SK-N-SH treated with all-trans-retinoic acid at 6 μM for 48 hours (cell line): ENCODE data around the gene STMN1.

Source experiments
- ATAC-seq: fragments of 200-7000 bp; cut with Tn5 transposase; 3 replicates; pipeline ENCODE4 v1.9.1; 2020; ENCODE audit warnings: mild to moderate bottlenecking, moderate library complexity
- ARNTL ChIP-seq: fragments of 450-650 bp; formaldehyde crosslinking; IDR thresholded peaks from 2 replicates; pipeline ENCODE4 v1.5.0; 2020; ENCODE audit warnings: low read depth, mild to moderate bottlenecking, moderate library complexity, borderline replicate concordance
- BACH2 ChIP-seq: fragments of 250-450 bp; sonication (Bioruptor Pico); IDR thresholded peaks from 2 replicates; pipeline ENCODE4 v1.9.0; 2021; ENCODE audit warnings: mild to moderate bottlenecking, borderline replicate concordance
- CREB5 ChIP-seq: fragments of 250-450 bp; sonication (Bioruptor Pico); IDR thresholded peaks from 2 replicates; pipeline ENCODE4 v1.5.1; 2020; ENCODE audit warnings: low read depth, mild to moderate bottlenecking, moderate library complexity
- CSDC2 ChIP-seq: fragments of 250-450 bp; sonication (Bioruptor Pico); IDR thresholded peaks from 2 replicates; pipeline ENCODE4 v1.5.0; 2020; ENCODE audit warnings: mild to moderate bottlenecking, moderate library complexity
- ESRRG ChIP-seq: fragments of 250-450 bp; sonication (Bioruptor Pico); IDR thresholded peaks from 2 replicates; pipeline ENCODE4 v1.6.1; 2021; ENCODE audit warnings: mild to moderate bottlenecking
- GLIS3 ChIP-seq: fragments of 250-450 bp; sonication (Bioruptor Pico); IDR thresholded peaks from 2 replicates; pipeline ENCODE4 v1.5.0; 2020; ENCODE audit warnings: mild to moderate bottlenecking, moderate library complexity
- ISL1 ChIP-seq: fragments of 250-450 bp; sonication (Bioruptor Pico); IDR thresholded peaks from 2 replicates; pipeline ENCODE4 v2.1.2; 2022; ENCODE audit warnings: mild to moderate bottlenecking, moderate library complexity
- OSR1 ChIP-seq: fragments of 250-450 bp; sonication (Bioruptor Pico); IDR thresholded peaks from 2 replicates; pipeline ENCODE4 v1.8.0; 2022; ENCODE audit warnings: moderate library complexity, mild to moderate bottlenecking, inconsistent platforms
- PATZ1 ChIP-seq: fragments of 250-450 bp; sonication (Bioruptor Pico); IDR thresholded peaks from 2 replicates; pipeline ENCODE4 v1.8.0; 2020; ENCODE audit warnings: mild to moderate bottlenecking, moderate library complexity, borderline replicate concordance
- POU6F1 ChIP-seq: fragments of 250-450 bp; sonication (Bioruptor Pico); IDR thresholded peaks from 2 replicates; pipeline ENCODE4 v1.8.0; 2021; ENCODE audit warnings: low read depth, mild to moderate bottlenecking, moderate library complexity, borderline replicate concordance
- PPARA ChIP-seq: fragments of 250-450 bp; sonication (Bioruptor Pico); IDR thresholded peaks from 2 replicates; pipeline ENCODE4 v1.5.0; 2020; ENCODE audit warnings: mild to moderate bottlenecking, borderline replicate concordance
- SNAI2 ChIP-seq: fragments of 250-450 bp; sonication (Bioruptor Pico); IDR thresholded peaks from 2 replicates; pipeline ENCODE4 v1.5.0; 2020; ENCODE audit warnings: mild to moderate bottlenecking, moderate library complexity
- TCF4 ChIP-seq: fragments of 250-450 bp; sonication (Bioruptor Pico); IDR thresholded peaks from 2 replicates; pipeline ENCODE4 v1.8.0; 2021; ENCODE audit warnings: mild to moderate bottlenecking, moderate library complexity, borderline replicate concordance
- TSHZ2 ChIP-seq: fragments of 250-450 bp; sonication (Bioruptor Pico); IDR thresholded peaks from 2 replicates; pipeline ENCODE4 v1.5.0; 2020; ENCODE audit warnings: mild to moderate bottlenecking, moderate library complexity
- ZC3H10 ChIP-seq: fragments of 250-450 bp; sonication (Bioruptor Pico); IDR thresholded peaks from 2 replicates; pipeline ENCODE4 v1.5.1; 2021; ENCODE audit warnings: mild to moderate bottlenecking, moderate library complexity
- ZFP30 ChIP-seq: fragments of 450-650 bp; formaldehyde crosslinking; IDR thresholded peaks from 2 replicates; pipeline ENCODE4 v1.5.0; 2022; ENCODE audit warnings: mild to moderate bottlenecking, moderate library complexity
- ZNF565 ChIP-seq: fragments of 450-650 bp; formaldehyde crosslinking; conservative IDR thresholded peaks from 2 replicates; pipeline ENCODE4 v1.5.0; 2020; ENCODE audit warnings: low read depth, mild to moderate bottlenecking, moderate library complexity
- ZNF70 ChIP-seq: fragments of 450-650 bp; formaldehyde crosslinking; IDR thresholded peaks from 2 replicates; pipeline ENCODE4 v1.5.0; 2020; ENCODE audit warnings: mild to moderate bottlenecking, moderate library complexity
- ZNF8 ChIP-seq: fragments of 450-650 bp; formaldehyde crosslinking; IDR thresholded peaks from 2 replicates; pipeline ENCODE4 v1.5.0; 2020; ENCODE audit warnings: mild to moderate bottlenecking, moderate library complexity

The STMN1 gene

GRCh38 chr1:25874209-25874608, 32.0 kb downstream of the STMN1 start:
- TF ChIP-seq ISL1 (no peak), ZC3H10 (no peak), TCF4 (CRISPR knock-in tag) (no peak), TSHZ2 (no peak)
- no peak for ATAC-seq

GRCh38 chr1:25873120-25873519, 33.1 kb downstream of the STMN1 start:
- no peak for ATAC-seq
- TF ChIP-seq SNAI2 (CRISPR knock-in tag) (no peak), PATZ1 (CRISPR knock-in tag) (no peak), CSDC2 (CRISPR knock-in tag) (no peak), GLIS3 (CRISPR knock-in tag) (no peak), ARNTL (CRISPR knock-in tag) (no peak), OSR1 (CRISPR knock-in tag) (no peak), PPARA (no peak), ISL1 (no peak)

GRCh38 chr1:25872713-25873112, 33.5 kb downstream of the STMN1 start:
- no peak for TF ChIP-seq ZNF70
- TF ChIP-seq ZFP30 (CRISPR knock-in tag): no peak
- TF ChIP-seq ZNF8 (CRISPR knock-in tag): no peak
- TF ChIP-seq BACH2 (CRISPR knock-in tag): no peak
- no peak for TF ChIP-seq CREB5
- no peak for TF ChIP-seq SNAI2 (CRISPR knock-in tag)
- TF ChIP-seq ZNF565 (CRISPR knock-in tag): no peak
- TF ChIP-seq PATZ1 (CRISPR knock-in tag): no peak
- no peak for TF ChIP-seq PPARA
- TF ChIP-seq POU6F1 (CRISPR knock-in tag): no peak
- no peak for TF ChIP-seq ZC3H10
- no peak for TF ChIP-seq ESRRG (CRISPR knock-in tag)
- no peak for TF ChIP-seq ISL1
- no peak for TF ChIP-seq ARNTL (CRISPR knock-in tag)
- TF ChIP-seq GLIS3 (CRISPR knock-in tag): no peak
- TF ChIP-seq OSR1 (CRISPR knock-in tag): no peak
- TF ChIP-seq, all 23 proteins: peak for 0
- ATAC-seq: no peak
